Ovary (tissue), 9 donors: Measurements from ENCODE around the gene ZNF689. TPM values are rescaled to one million over a fixed set of nuclear protein-coding genes. Genes with fewer than 3 reads are reported as not detected.
A peak's percentile ranks its signal among the peaks of the same experiment; 100 is the strongest.

Experiments
- DNase-seq, 5 donors: peaks; one replicate each; pipeline ENCODE4 v3.0.0-alpha.2; 2019 to 2020
- H3K27ac ChIP-seq, 2 donors: fragments of 200-600 bp; one replicate each; pipeline versions ENCODE4 v1.5.1 to v1.8.0; 2019 to 2022
- H3K27me3 ChIP-seq: fragments of 200-600 bp; one replicate; pipeline ENCODE4 v1.8.0; 2022
- H3K36me3 ChIP-seq: fragments of 200-600 bp; sonication (generic); one replicate; pipeline ENCODE4 v1.5.1; 2019
- H3K4me1 ChIP-seq: one replicate; pipeline ENCODE4 v1.8.1; 2013; ENCODE audit warnings: mild to moderate bottlenecking, moderate library complexity; ENCODE audit not compliant: insufficient read depth
- H3K4me3 ChIP-seq: fragments of 200-600 bp; sonication (generic); one replicate; pipeline ENCODE4 v1.5.1; 2017
- H3K9me3 ChIP-seq, 2 donors: fragments of 200-600 bp in 1 of 2; sonication (generic) in 1 of 2; one replicate each; pipeline versions ENCODE4 v1.5.1 to v1.8.1; 2013 to 2019; ENCODE audit warnings: mild to moderate bottlenecking in 1 of 2, moderate library complexity in 1 of 2
- EP300 ChIP-seq: sonication (generic); formaldehyde crosslinking; IDR thresholded peaks from one replicate; pipeline ENCODE4 v1.6.1; 2017; ENCODE audit warnings: antibody characterized with exemption
- POLR2A ChIP-seq: fragments of 450-650 bp; IDR thresholded peaks from one replicate; pipeline ENCODE4 v1.6.1; 2017; ENCODE audit warnings: antibody characterized with exemption, mild to moderate bottlenecking, moderate library complexity
- WGBS, 3 donors: extraction: QIAGEN DNeasy Blood & Tissue Kit in 1 of 3; methylation state at CpG; one replicate each; pipeline versions ENCODE4 v1.1.5 to v1.1.7; 2013 to 2017; 5-methylcytosine and 5-hydroxymethylcytosine counted together
- intact Hi-C, 4 donors: fragments of 100-400 bp; cut with DNase I; formaldehyde crosslinking; loops; one replicate each; pipeline versions ENCODE4 v1.11.0 to v1.15.1; 2022 to 2023
- polyA plus RNA-seq, 2 donors: library from polyadenylated mRNA; stranded (reverse); fragments of 200-250 nt in 1 of 2; fragments of 350-450 nt in 1 of 2; fragmentation: Illumina TruSeq in 1 of 2; extraction: RNeasy Lipid Tissue Mini Kit (QIAGEN cat#74804) in 1 of 2; gene quantifications; one replicate each; pipeline ENCODE4 v1.2.3, GENCODE V29; 2013 to 2014
- total RNA-seq, 7 donors: library from RNA; depleted of rRNA in 2 of 7; stranded (reverse); fragments of >200 nt in 2 of 7; fragmentation: NEBNext Ultra II Directional in 3 of 7; extraction: Animal tissue kit (Norgen Biotek cat#: 25700) in 3 of 7; gene quantifications; one replicate each; pipeline versions ENCODE4 v1.1.0 to v1.2.4, GENCODE V29; 2016 to 2023
- TF ChIP-seq, protein P1 (sequence below), 3 donors: fragments of 450-650 bp in 2 of 3; fragments of 200-600 bp in 1 of 3; IDR thresholded peaks; one replicate each; pipeline versions ENCODE4 v1.5.1 to v1.8.0; 2016 to 2022; ENCODE audit warnings: antibody characterized with exemption in 3 of 3, mild to moderate bottlenecking in 1 of 3
- donor health status: DM: no; HTN: no; CAD: no; lungs with moderate emphysema.
- donor health status: DM: no; HTN: no; CAD: no.
- donor health status: Bipolar disorder and iron deficiency.
- donor health status: DM: yes; HTN: yes; CAD: no.
- donor health status: DM: no; HTN: no; CAD: no.
- donor health status: DM: yes; HTN: yes; CAD: no.

The ZNF689 gene
- total and polyA plus RNA-seq, 9 donors = 6.2 to 13.2 (median 10.2) TPM

DNA sequence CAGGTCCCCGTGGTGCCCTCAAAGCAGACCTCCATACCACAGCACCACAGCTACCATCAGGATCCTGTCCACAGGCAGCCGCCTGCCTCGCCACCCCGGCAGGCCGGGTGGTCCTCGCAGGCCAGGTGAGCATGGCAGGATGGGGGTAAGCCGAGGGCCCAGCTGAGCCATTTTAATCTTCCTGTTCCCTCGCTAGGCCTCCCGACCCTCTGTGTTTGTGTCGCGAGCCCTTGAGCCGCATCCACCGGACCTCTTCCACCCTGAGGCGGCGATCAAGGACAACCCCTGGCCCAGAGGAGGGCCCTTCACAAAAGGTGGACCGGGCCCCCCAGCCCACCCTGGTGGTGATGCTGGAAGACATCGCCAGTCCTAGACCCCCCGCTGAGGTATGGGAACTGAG lies 42.5 kb upstream of the ZNF689 start:
- H3K27ac ChIP-seq = no peak overlapping the region
- H3K4me3 ChIP-seq = no peak overlapping the region
- H3K4me1 ChIP-seq = peaks cover 6% of the 10 kb centered on the region
- DNase-seq = peak in 2 of 5 donors; percentile 40 to 43
- 87 to 89% (median 88%) methylated on average over 18 of the region's 18 CpGs for WGBS, 3 donors
- TF ChIP-seq EP300 (no peak), POLR2A (no peak)
- TF ChIP-seq, protein P1, sequence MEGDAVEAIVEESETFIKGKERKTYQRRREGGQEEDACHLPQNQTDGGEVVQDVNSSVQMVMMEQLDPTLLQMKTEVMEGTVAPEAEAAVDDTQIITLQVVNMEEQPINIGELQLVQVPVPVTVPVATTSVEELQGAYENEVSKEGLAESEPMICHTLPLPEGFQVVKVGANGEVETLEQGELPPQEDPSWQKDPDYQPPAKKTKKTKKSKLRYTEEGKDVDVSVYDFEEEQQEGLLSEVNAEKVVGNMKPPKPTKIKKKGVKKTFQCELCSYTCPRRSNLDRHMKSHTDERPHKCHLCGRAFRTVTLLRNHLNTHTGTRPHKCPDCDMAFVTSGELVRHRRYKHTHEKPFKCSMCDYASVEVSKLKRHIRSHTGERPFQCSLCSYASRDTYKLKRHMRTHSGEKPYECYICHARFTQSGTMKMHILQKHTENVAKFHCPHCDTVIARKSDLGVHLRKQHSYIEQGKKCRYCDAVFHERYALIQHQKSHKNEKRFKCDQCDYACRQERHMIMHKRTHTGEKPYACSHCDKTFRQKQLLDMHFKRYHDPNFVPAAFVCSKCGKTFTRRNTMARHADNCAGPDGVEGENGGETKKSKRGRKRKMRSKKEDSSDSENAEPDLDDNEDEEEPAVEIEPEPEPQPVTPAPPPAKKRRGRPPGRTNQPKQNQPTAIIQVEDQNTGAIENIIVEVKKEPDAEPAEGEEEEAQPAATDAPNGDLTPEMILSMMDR (IDR thresholded peaks at IDR 0.05) = no peak
- no peaks in the 10 kb centered on the region for H3K36me3 ChIP-seq
- intact Hi-C loops = loop anchor here in 1 of 4 donors (10.0 kb wide), 2 partner anchors 68 to 278 kb away; partner anchors contain the start of genes MYL11, TBC1D10B and ZNF785
- H3K27me3 ChIP-seq = no peaks in the 10 kb centered on the region
- no peaks in the 10 kb centered on the region for H3K9me3 ChIP-seq

DNA sequence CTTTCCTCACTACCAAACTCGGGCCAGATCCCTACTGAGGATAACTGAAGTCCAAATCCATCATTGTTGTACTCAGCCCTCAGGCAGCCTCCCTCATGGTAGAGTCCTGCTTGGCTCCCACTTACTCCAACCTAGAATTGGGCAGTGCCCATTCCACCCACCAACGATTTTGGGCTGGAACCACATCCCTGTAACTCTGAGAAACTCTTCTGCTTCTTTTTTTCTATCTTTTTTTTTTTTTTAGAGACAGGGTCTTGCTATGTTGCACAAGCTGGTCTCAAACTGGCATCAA lies 41.8 kb upstream of the ZNF689 start:
- Histone ChIP-seq H3K4me3 (peak overlapping the region; percentile 62), H3K9me3 (no peaks in the 10 kb centered on the region), H3K36me3 (no peaks in the 10 kb centered on the region), H3K27me3 (no peaks in the 10 kb centered on the region), H3K27ac (peak overlapping the region; percentile 76 to 83), H3K4me1 (peaks cover 6% of the 10 kb centered on the region)
- no peak for TF ChIP-seq POLR2A
- TF ChIP-seq EP300 = no peak
- TF ChIP-seq, protein P1 (IDR thresholded peaks at IDR 0.05) = no peak
- intact Hi-C loops = loop anchor here in 1 of 4 donors (10.0 kb wide), 2 partner anchors 67 to 277 kb away; partner anchors contain the start of genes MYL11, TBC1D10B and ZNF785
- 10 to 13% (median 12%) methylated on average over 2 of the region's 2 CpGs for WGBS, 3 donors
- no peak for DNase-seq

DNA sequence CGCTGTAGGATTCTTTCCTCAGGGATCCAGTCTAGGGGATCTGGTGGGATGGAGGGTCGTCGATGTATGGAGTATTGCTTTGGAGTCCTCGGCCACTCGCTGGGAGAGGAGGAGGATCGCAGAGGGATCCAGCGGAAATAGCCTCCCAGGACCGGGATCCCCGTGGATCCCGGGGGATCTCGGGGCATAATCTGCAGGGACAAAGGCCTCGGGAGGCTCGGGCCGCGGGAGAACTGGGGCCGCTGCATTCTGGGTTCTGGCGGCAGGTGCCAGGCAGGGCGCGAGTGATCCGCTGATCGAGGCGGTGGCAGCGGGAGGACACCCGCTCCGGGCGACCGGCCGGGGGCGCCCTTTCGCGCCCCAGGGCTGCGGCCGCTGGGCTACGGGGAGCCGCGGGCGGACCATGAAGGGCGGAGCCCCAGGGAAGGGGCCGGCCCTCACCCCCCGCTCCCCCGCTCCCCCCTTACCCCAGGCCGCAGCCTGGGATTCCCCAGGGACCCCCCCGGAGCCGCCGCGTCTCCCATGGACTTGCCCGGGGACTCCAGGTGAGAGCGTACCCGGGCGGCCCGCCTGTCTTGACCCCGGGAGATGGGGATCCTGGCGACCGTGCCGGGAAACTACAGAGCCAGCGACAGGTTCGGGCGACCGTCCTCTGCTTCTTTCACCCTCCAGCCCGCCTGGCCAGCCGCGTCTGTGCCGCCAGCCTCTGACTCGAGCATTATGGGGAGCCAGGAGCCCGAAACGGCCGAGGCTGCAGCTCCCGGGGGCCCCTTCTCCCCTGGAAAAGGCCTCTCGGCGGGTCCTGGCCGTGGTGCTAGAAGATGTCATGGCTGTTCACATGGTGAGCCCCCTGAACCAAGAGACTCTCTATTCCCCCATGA lies 41.2 kb upstream of the ZNF689 start:
- no peaks in the 10 kb centered on the region for H3K9me3 ChIP-seq
- WGBS, 3 donors = 0 to 1% (median 1%) methylated on average over 39 to 71 of the region's 71 CpGs
- H3K4me1 ChIP-seq = peaks cover 6% of the 10 kb centered on the region
- no peaks in the 10 kb centered on the region for H3K36me3 ChIP-seq
- peak; percentile 60 to 79 (median 72) for DNase-seq
- no peaks in the 10 kb centered on the region for H3K27me3 ChIP-seq
- peak overlapping the region; percentile 62 for H3K4me3 ChIP-seq
- intact Hi-C loops = loop anchor here in 1 of 4 donors (10.0 kb wide), 2 partner anchors 67 to 277 kb away; partner anchors contain the start of genes MYL11, TBC1D10B and ZNF785
- H3K27ac ChIP-seq = peak overlapping the region; percentile 76 to 83
- TF ChIP-seq, protein P1 (IDR thresholded peaks at IDR 0.05) = peak in 2 of 3 donors; percentile 25 to 51
- TF ChIP-seq EP300 = no peak
- TF ChIP-seq POLR2A = peak; percentile 6

DNA sequence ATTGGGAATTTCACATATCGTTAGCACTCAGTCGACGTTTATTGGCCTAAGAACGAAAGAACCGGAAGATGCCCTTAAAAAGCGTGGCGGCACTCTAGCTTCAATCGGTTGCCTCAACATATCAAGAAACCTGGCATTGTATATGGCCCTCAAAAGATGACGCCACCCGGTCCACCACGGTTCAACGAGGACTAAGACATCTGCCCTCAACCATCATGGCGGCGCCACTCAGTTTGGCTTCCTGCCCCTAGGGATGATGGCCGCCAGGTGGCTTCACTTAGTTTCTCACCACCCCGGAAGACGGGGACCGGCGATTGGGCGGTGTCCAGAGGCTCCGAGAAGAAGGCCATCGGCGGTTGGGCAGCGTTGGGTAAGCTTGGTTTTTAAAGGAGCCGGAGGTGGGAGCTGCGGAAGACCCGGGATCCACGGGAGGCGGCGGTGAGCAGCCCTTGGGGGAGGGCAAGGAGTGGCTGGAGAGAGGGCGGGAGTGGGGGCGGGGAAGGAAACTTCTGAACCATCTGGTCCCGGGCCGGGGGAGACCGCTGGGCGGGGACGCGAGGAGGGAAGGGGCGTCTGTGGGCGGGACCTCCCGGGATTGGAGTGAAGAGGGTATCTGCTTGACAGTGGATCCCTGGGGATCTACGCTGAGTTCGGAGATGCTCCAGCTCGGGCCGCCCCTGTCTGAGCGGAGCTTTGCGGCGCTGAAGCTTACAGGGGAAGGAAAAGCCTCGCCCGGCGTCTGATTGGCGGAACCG lies 40.4 kb upstream of the ZNF689 start, which contains the start of gene PRR14:
Gene PRR14 (plus strand): TSS at position 592 of the 755 bp plus-strand sequence. CDS start 686 bp downstream, outside the sequence.
- H3K4me1 ChIP-seq = peaks cover 6% of the 10 kb centered on the region
- TF ChIP-seq, protein P1 (IDR thresholded peaks at IDR 0.05) = peak in 2 of 3 donors; percentile 75 to 80
- TF ChIP-seq POLR2A (peak; percentile 41), EP300 (no peak)
- intact Hi-C loops = loop anchor here in 1 of 4 donors (10.0 kb wide), 2 partner anchors 66 to 276 kb away; partner anchors contain the start of genes MYL11, TBC1D10B and ZNF785
- no peaks in the 10 kb centered on the region for H3K9me3 ChIP-seq
- WGBS, 3 donors = 1% methylated on average over 53 of the region's 53 CpGs
- H3K27ac ChIP-seq = peak within 1 kb of the TSS; percentile 76 to 83
- no peaks in the 10 kb centered on the region for H3K36me3 ChIP-seq
- H3K27me3 ChIP-seq = no peaks in the 10 kb centered on the region
- peak within 1 kb of the TSS; percentile 62 for H3K4me3 ChIP-seq
- DNase-seq = peak; percentile 100
